ENCODE measurements around the gene ZNF175. TPM values are rescaled to one million over a fixed set of nuclear protein-coding genes. Genes with fewer than 3 reads are reported as not detected.
A peak's percentile ranks its signal among the peaks of the same experiment; 100 is the strongest.

The ZNF175 gene
- total RNA-seq, 6 donors from 2014 or later = 5.3 to 23.3 (median 12.0) TPM

- no peak for TF ChIP-seq POLR2AphosphoS5 (IDR thresholded peaks at IDR 0.05)
- TF ChIP-seq EP300 (IDR thresholded peaks at IDR 0.05) = no peak
- TF ChIP-seq POLR2A (IDR thresholded peaks at IDR 0.05) = no peak
- no peak for TF ChIP-seq CTCF (IDR thresholded peaks at IDR 0.05)
- Histone ChIP-seq H3K27me3 (no peaks in the 10 kb centered on the region), H3K4me3 (no peak overlapping the region), H3K4me1 (no peaks in the 10 kb centered on the region), H3K36me3 (no peaks in the 10 kb centered on the region), H3K9me3 (no peaks in the 10 kb centered on the region), H3K27ac (no peak overlapping the region)
- ATAC-seq (ENCODE audit: low FRiP score in 2 of 2) = no peak
- no peak for DNase-seq
- WGBS, 2 donors = 17 to 60% methylated on average over 1 to 4 of the region's 4 CpGs
Observed at GRCh38 chr19:51525651-51526050, 45.4 kb upstream of the ZNF175 start.

GRCh38 chr19:51529301-51529700 is 41.8 kb upstream of the ZNF175 start:
- no peak for DNase-seq
- TF ChIP-seq POLR2AphosphoS5 (IDR thresholded peaks at IDR 0.05) = no peak
- TF ChIP-seq EP300 (IDR thresholded peaks at IDR 0.05) = no peak
- no peak for TF ChIP-seq POLR2A (IDR thresholded peaks at IDR 0.05)
- Histone ChIP-seq H3K4me3 (no peak overlapping the region), H3K9me3 (no peaks in the 10 kb centered on the region), H3K36me3 (no peaks in the 10 kb centered on the region), H3K4me1 (no peaks in the 10 kb centered on the region), H3K27me3 (no peaks in the 10 kb centered on the region), H3K27ac (no peak overlapping the region)
- WGBS, 2 donors = 82% methylated on average over 2 of the region's 2 CpGs; no CpG with 5 or more reads in 1 of the 2 donors
- ATAC-seq (ENCODE audit: low FRiP score in 2 of 2) = no peak

- Histone ChIP-seq H3K27me3 (no peaks in the 10 kb centered on the region), H3K36me3 (no peaks in the 10 kb centered on the region), H3K4me3 (no peak overlapping the region), H3K27ac (no peak overlapping the region), H3K9me3 (no peaks in the 10 kb centered on the region), H3K4me1 (no peaks in the 10 kb centered on the region)
- no peak for TF ChIP-seq CTCF (IDR thresholded peaks at IDR 0.05)
- no peak for TF ChIP-seq POLR2AphosphoS5 (IDR thresholded peaks at IDR 0.05)
- TF ChIP-seq EP300 (IDR thresholded peaks at IDR 0.05) = no peak
- TF ChIP-seq POLR2A (IDR thresholded peaks at IDR 0.05) = no peak
- ATAC-seq (ENCODE audit: low FRiP score in 2 of 2) (no peak), DNase-seq (no peak)
- 75 to 91% methylated on average over 1 to 8 of the region's 8 CpGs for WGBS, 2 donors
Observed at GRCh38 chr19:51530616-51531015, 40.5 kb upstream of the ZNF175 start.

GRCh38 chr19:51531349-51532315 is 39.5 kb upstream of the ZNF175 start, which contains the start of gene SIGLEC6:
SIGLEC6 (minus strand) TSS chr19:51531670; CDS start chr19:51531648, 22 bp downstream.
- Histone ChIP-seq H3K27me3 (no peaks in the 10 kb centered on the region), H3K27ac (no peak within 1 kb of the TSS), H3K4me1 (no peaks in the 10 kb centered on the region), H3K36me3 (no peaks in the 10 kb centered on the region), H3K4me3 (no peak within 1 kb of the TSS), H3K9me3 (no peaks in the 10 kb centered on the region)
- peak; percentile 47 to 79 for DNase-seq
- 31 to 32% methylated on average over 18 to 25 of the region's 25 CpGs for WGBS, 2 donors
- TF ChIP-seq CTCF (IDR thresholded peaks at IDR 0.05) (no peak), EP300 (IDR thresholded peaks at IDR 0.05) (no peak), POLR2A (IDR thresholded peaks at IDR 0.05) (no peak), POLR2AphosphoS5 (IDR thresholded peaks at IDR 0.05) (no peak)
- ATAC-seq (ENCODE audit: low FRiP score in 2 of 2) = peak; percentile 78 to 86

GRCh38 chr19:51535535-51535934 is 35.5 kb upstream of the ZNF175 start:
- 68 to 69% methylated on average over 1 of the region's 1 CpG for WGBS, 2 donors

More at GRCh38 chr19:51535535-51535934, 35.5 kb upstream of the ZNF175 start:
- Histone ChIP-seq H3K36me3 (no peaks in the 10 kb centered on the region), H3K9me3 (no peaks in the 10 kb centered on the region), H3K27me3 (no peaks in the 10 kb centered on the region), H3K4me3 (no peak overlapping the region), H3K4me1 (no peaks in the 10 kb centered on the region), H3K27ac (no peak overlapping the region)
- DNase-seq (no peak), ATAC-seq (ENCODE audit: low FRiP score in 2 of 2) (no peak)
- TF ChIP-seq CTCF (IDR thresholded peaks at IDR 0.05) (no peak), POLR2A (IDR thresholded peaks at IDR 0.05) (no peak), POLR2AphosphoS5 (IDR thresholded peaks at IDR 0.05) (no peak)
